RWPE2 (cell line): ENCODE measurements around the gene ZBTB37.
"Not testable (repeated sequence)": the region's sequence is repeated elsewhere in the genome, so short reads cannot be mapped to it uniquely, and the experiment has no call there.

Source experiments
- ATAC-seq: fragments of 200-7000 bp; cut with Tn5 transposase; 3 replicates; pipeline ENCODE4 v1.9.1; 2021; ENCODE audit warnings: low read depth
- DNase-seq: peaks from one replicate; pipeline ENCODE4 v3.0.0-alpha.2; 2020; ENCODE audit warnings: low spot score
- H3K27ac ChIP-seq: fragments of 450-650 bp; 2 replicates; pipeline ENCODE4 v1.5.1; 2017; ENCODE audit warnings: mild to moderate bottlenecking; ENCODE audit not compliant: poor library complexity, severe bottlenecking
- H3K27me3 ChIP-seq: fragments of 250-450 bp; sonication (Bioruptor Pico); 2 replicates; pipeline ENCODE4 v1.5.1; 2021; ENCODE audit warnings: mild to moderate bottlenecking, moderate library complexity; ENCODE audit not compliant: insufficient read depth, poor library complexity, severe bottlenecking
- H3K36me3 ChIP-seq: fragments of 250-450 bp; sonication (Bioruptor Pico); 2 replicates; pipeline ENCODE4 v1.5.1; 2020; ENCODE audit warnings: low read depth, mild to moderate bottlenecking, moderate library complexity
- H3K4me1 ChIP-seq: fragments of 250-450 bp; sonication (Bioruptor Pico); 2 replicates; pipeline ENCODE4 v1.5.1; 2021; ENCODE audit warnings: mild to moderate bottlenecking, moderate library complexity; ENCODE audit not compliant: insufficient read depth, poor library complexity, severe bottlenecking
- H3K4me3 ChIP-seq: fragments of 250-450 bp; sonication (Bioruptor Pico); 2 replicates; pipeline ENCODE4 v1.5.1; 2021; ENCODE audit warnings: mild to moderate bottlenecking, moderate library complexity; ENCODE audit not compliant: severe bottlenecking
- H3K9me3 ChIP-seq: fragments of 250-450 bp; sonication (Bioruptor Pico); 2 replicates; pipeline ENCODE4 v1.5.1; 2021; ENCODE audit warnings: mild to moderate bottlenecking, moderate library complexity; ENCODE audit not compliant: severe bottlenecking
- TF ChIP-seq, protein P1 (sequence below): fragments of 450-650 bp; IDR thresholded peaks from one replicate; pipeline ENCODE4 v1.5.1; 2017; ENCODE audit warnings: mild to moderate bottlenecking, moderate library complexity; ENCODE audit not compliant: poor library complexity, severe bottlenecking

ZBTB37 gene

DNA sequence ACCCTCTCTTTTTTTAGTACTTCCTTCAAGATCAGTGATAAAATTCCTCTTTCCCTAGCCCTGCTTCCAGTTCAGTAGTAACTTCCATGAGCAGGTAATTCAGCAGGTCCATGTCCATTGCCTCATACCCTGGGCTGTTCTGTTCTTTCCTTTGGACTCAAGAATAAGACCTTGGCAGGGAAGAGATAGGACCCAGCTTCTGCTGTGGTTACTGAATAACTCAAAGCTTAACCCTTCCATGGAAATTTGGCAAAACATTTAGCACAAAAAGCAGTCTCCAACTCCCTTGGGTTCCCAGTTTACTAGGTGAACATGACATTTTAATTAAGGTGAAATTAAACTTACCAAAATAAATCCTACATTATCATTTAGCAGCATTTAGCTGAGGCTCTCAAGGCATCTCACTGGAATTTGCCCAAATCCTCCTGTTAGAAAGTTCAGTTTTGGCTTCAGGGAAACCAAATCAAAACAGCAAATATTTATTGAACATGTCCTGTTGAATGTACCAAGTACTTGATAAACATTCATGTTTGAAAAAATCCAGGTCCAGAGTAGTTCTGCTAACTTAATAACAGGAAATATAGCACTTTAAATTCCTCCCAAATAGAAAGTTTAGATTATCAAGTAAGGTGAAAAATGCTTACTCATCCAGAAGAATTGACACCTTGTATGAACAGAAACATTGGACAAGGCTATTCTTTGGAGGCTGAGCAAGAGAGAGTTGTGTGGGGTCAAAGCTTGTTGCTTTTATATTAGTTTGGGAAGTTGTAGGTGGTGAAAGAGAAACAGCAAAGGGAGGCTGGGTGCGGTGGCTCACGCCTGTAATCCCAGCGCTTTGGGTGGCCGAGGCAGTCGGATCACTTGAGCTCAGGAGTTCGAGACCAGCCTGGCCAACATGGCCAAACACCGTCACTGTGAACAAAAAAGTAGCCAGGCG, 57.4 kb downstream of the ZBTB37 start:
- H3K27ac ChIP-seq = no peak overlapping the region
- ATAC-seq (no peak), DNase-seq (no peak)
- no peaks in the 10 kb centered on the region for H3K4me1 ChIP-seq
- H3K27me3 ChIP-seq = no peaks in the 10 kb centered on the region
- H3K4me3 ChIP-seq = no peak overlapping the region
- TF ChIP-seq, protein P1, sequence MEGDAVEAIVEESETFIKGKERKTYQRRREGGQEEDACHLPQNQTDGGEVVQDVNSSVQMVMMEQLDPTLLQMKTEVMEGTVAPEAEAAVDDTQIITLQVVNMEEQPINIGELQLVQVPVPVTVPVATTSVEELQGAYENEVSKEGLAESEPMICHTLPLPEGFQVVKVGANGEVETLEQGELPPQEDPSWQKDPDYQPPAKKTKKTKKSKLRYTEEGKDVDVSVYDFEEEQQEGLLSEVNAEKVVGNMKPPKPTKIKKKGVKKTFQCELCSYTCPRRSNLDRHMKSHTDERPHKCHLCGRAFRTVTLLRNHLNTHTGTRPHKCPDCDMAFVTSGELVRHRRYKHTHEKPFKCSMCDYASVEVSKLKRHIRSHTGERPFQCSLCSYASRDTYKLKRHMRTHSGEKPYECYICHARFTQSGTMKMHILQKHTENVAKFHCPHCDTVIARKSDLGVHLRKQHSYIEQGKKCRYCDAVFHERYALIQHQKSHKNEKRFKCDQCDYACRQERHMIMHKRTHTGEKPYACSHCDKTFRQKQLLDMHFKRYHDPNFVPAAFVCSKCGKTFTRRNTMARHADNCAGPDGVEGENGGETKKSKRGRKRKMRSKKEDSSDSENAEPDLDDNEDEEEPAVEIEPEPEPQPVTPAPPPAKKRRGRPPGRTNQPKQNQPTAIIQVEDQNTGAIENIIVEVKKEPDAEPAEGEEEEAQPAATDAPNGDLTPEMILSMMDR = no peak
- no peaks in the 10 kb centered on the region for H3K36me3 ChIP-seq
- no peaks in the 10 kb centered on the region for H3K9me3 ChIP-seq

DNA sequence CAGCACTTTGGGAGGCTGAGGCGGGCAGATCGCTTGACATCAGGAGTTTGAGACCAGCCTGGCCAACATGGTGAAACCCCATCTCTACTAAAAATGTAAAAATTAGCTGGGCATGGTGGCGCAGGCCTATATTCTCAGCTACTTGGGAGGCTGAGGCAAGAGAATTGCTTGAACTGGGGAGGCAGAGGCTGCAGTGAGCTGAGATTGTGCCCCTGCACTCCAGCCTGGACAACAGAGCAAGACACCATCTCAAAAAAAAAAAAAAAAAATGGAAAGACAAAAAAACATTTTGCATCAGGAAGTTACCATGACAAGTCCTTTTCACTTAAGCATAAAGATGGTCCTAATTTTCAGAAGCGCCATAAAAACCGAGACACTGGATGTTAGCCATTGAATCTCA, 62.4 kb downstream of the ZBTB37 start:
- not testable (repeated sequence) for ATAC-seq

DNA sequence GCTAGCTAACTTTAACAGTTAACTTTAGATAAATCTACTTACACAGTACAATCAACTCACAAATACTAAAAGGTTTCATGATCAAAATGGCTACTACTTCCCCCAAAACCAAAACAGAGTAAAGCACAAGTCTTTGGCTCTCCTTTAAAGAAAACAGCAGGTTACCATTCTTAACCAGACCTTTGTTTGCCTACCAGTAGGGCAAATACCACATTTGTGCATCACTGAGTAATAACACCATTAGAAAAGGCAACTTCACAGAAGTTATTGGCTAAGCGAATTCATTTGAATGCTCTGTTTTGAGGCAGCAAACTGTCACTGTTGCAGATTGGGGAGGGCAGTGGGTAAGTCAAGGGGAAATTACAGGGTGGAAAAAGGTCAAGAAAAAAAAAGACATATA, 66.3 kb downstream of the ZBTB37 start:
- Histone ChIP-seq H3K4me3 (no peak overlapping the region), H3K4me1 (no peaks in the 10 kb centered on the region), H3K9me3 (no peaks in the 10 kb centered on the region), H3K27me3 (no peaks in the 10 kb centered on the region), H3K27ac (no peak overlapping the region), H3K36me3 (peaks cover 57% of the 10 kb centered on the region)
- no peak for DNase-seq
- TF ChIP-seq, protein P1 = no peak
- no peak for ATAC-seq

More for the DNA sequence above, 62.4 kb downstream of the ZBTB37 start:
- H3K4me3 ChIP-seq, H3K27ac ChIP-seq, H3K27me3 ChIP-seq, H3K9me3 ChIP-seq, H3K4me1 ChIP-seq, DNase-seq: not testable (repeated sequence)
- H3K36me3 ChIP-seq = peaks cover 27% of the 10 kb centered on the region

- ATAC-seq = no peak
- H3K9me3 ChIP-seq = no peaks in the 10 kb centered on the region
- DNase-seq = no peak
Observed at GRCh38 chr1:173937062-173937461, 68.9 kb downstream of the ZBTB37 start.

GRCh38 chr1:173946380-173946921, 78.3 kb downstream of the ZBTB37 start:
- Histone ChIP-seq H3K9me3 (no peaks in the 10 kb centered on the region), H3K27me3 (no peaks in the 10 kb centered on the region), H3K4me3 (no peak overlapping the region), H3K36me3 (peaks cover 79% of the 10 kb centered on the region), H3K4me1 (peaks cover 12% of the 10 kb centered on the region), H3K27ac (peak overlapping the region; percentile 22)
- ATAC-seq (peak; percentile 88), DNase-seq (no peak)
- TF ChIP-seq, protein P1 = no peak

More at GRCh38 chr1:173937062-173937461, 68.9 kb downstream of the ZBTB37 start:
- Histone ChIP-seq H3K4me3 (no peak overlapping the region), H3K36me3 (peaks cover 80% of the 10 kb centered on the region), H3K27me3 (no peaks in the 10 kb centered on the region), H3K27ac (no peak overlapping the region), H3K4me1 (no peaks in the 10 kb centered on the region)
- TF ChIP-seq, protein P1 = no peak
